HG02970 (cell line): ENCODE results near the gene EMID1.

Experiments used
- ATAC-seq: cut with Tn5 transposase; IDR thresholded peaks from one replicate; pipeline ENCODE4 v1.9.1; 2021; ENCODE audit warnings: mild to moderate bottlenecking, moderate library complexity, moderate number of reproducible peaks; ENCODE audit not compliant: unreplicated experiment, low FRiP score

The EMID1 gene

GRCh38 chr22:29193021-29193420 is 12.7 kb upstream of the EMID1 start:
- ATAC-seq, result no peak

GRCh38 chr22:29194184-29194583 is 11.5 kb upstream of the EMID1 start:
- no peak for ATAC-seq

- no peak for ATAC-seq
Measured at GRCh38 chr22:29195118-29195963, 10.4 kb upstream of the EMID1 start.

- no peak for ATAC-seq
Measured at GRCh38 chr22:29195964-29196666, 9.6 kb upstream of the EMID1 start.

GRCh38 chr22:29197096-29197495 is 8.6 kb upstream of the EMID1 start:
- no peak for ATAC-seq

GRCh38 chr22:29198240-29198639 is 7.5 kb upstream of the EMID1 start:
- ATAC-seq, result no peak

GRCh38 chr22:29199702-29200400 is 5.8 kb upstream of the EMID1 start:
- no peak for ATAC-seq

GRCh38 chr22:29200901-29201300 is 4.8 kb upstream of the EMID1 start:
- ATAC-seq, result no peak

GRCh38 chr22:29201782-29202181 is 3.9 kb upstream of the EMID1 start:
- no peak for ATAC-seq

- no peak for ATAC-seq
Measured at GRCh38 chr22:29202212-29203192, 3.2 kb upstream of the EMID1 start.

- ATAC-seq, result no peak
Measured at GRCh38 chr22:29203488-29204454, 1.9 kb upstream of the EMID1 start.

- no peak for ATAC-seq
Measured at GRCh38 chr22:29204455-29205183, 1.1 kb upstream of the EMID1 start.

GRCh38 chr22:29205252-29205593 is 473 bp upstream of the EMID1 start:
- ATAC-seq, result no peak

GRCh38 chr22:29206372-29207242 is 911 bp downstream of the EMID1 start:
- ATAC-seq, result no peak

- no peak for ATAC-seq
Measured at GRCh38 chr22:29207243-29207550, 1.5 kb downstream of the EMID1 start.

- ATAC-seq, result no peak
Measured at GRCh38 chr22:29207562-29208501, 2.1 kb downstream of the EMID1 start.

- no peak for ATAC-seq
Measured at GRCh38 chr22:29208502-29208862, 2.8 kb downstream of the EMID1 start.
